Lower leg skin (tissue), 4 donors: ENCODE data around the gene GSE1. TPM values are rescaled to one million over a fixed set of nuclear protein-coding genes. Genes with fewer than 3 reads are reported as not detected.

ENCODE experiments used
- DNase-seq, 2 donors: peaks; one replicate each; pipeline ENCODE4 v3.0.0-alpha.2; 2019; ENCODE audit warnings: low spot score in 2 of 2
- H3K4me3 ChIP-seq: fragments of 200-600 bp; sonication (generic); 2 replicates; pipeline ENCODE4 v1.5.1; 2017; ENCODE audit warnings: mild to moderate bottlenecking, low read depth; ENCODE audit not compliant: poor library complexity, severe bottlenecking
- CTCF ChIP-seq, 3 donors: fragments of 450-650 bp; IDR thresholded peaks; one replicate each; pipeline ENCODE4 v1.5.1; 2016; ENCODE audit warnings: antibody characterized with exemption in 3 of 3, mild to moderate bottlenecking in 3 of 3, moderate library complexity in 2 of 3
- POLR2A ChIP-seq, 2 donors: fragments of 450-650 bp; IDR thresholded peaks; one replicate each; pipeline ENCODE4 v1.6.1; 2016 to 2017; ENCODE audit warnings: antibody characterized with exemption in 2 of 2, mild to moderate bottlenecking in 1 of 2, moderate library complexity in 1 of 2
- WGBS, 2 donors: methylation state at CpG; one replicate each; pipeline ENCODE4 v1.1.5; 2018; 5-methylcytosine and 5-hydroxymethylcytosine counted together
- intact Hi-C: fragments of 100-400 bp; cut with DNase I; formaldehyde crosslinking; loops from one replicate; pipeline ENCODE4 v1.15.0; 2023; ENCODE audit warnings: low total_unique reads
- total RNA-seq, 4 donors: library from RNA; depleted of rRNA; stranded (reverse); fragments of >200 nt; gene quantifications; one replicate each; pipeline ENCODE4 v1.1.0, GENCODE V29; 2016

The GSE1 gene
- total RNA-seq, 4 donors from 2014 or later = 62.9 to 113 (median 69.9) TPM

- no peak for TF ChIP-seq CTCF (IDR thresholded peaks at IDR 0.05)
- TF ChIP-seq POLR2A (IDR thresholded peaks at IDR 0.05) = no peak
- DNase-seq = no peak
- no peak overlapping the region for H3K4me3 ChIP-seq
- intact Hi-C loops = no loop called here
- 54 to 67% methylated on average over 9 to 12 of the region's 13 CpGs for WGBS, 2 donors
Observed at GRCh38 chr16:85640254-85640558, 27.1 kb downstream of the GSE1 start.

- no peak for TF ChIP-seq CTCF (IDR thresholded peaks at IDR 0.05)
- TF ChIP-seq POLR2A (IDR thresholded peaks at IDR 0.05) = no peak
- intact Hi-C loops = no loop called here
- no peak overlapping the region for H3K4me3 ChIP-seq
- no peak for DNase-seq
- 73 to 80% methylated on average over 29 to 31 of the region's 31 CpGs for WGBS, 2 donors
Observed at GRCh38 chr16:85640585-85640984, 27.5 kb downstream of the GSE1 start.

GRCh38 chr16:85641305-85641704 lies 28.2 kb downstream of the GSE1 start:
- TF ChIP-seq CTCF (IDR thresholded peaks at IDR 0.05) (no peak), POLR2A (IDR thresholded peaks at IDR 0.05) (no peak)
- WGBS, 2 donors = 72 to 78% methylated on average over 13 to 24 of the region's 24 CpGs
- no peak for DNase-seq
- intact Hi-C loops = no loop called here
- H3K4me3 ChIP-seq = no peak overlapping the region

- no peak for TF ChIP-seq POLR2A (IDR thresholded peaks at IDR 0.05)
- TF ChIP-seq CTCF (IDR thresholded peaks at IDR 0.05) = no peak
- no peak for DNase-seq
- 31 to 38% methylated on average over 12 of the region's 12 CpGs for WGBS, 2 donors
- no peak overlapping the region for H3K4me3 ChIP-seq
- intact Hi-C loops = no loop called here
Observed at GRCh38 chr16:85641776-85642176, 28.7 kb downstream of the GSE1 start.

- 81 to 90% methylated on average over 25 to 28 of the region's 32 CpGs for WGBS, 2 donors
- no peak overlapping the region for H3K4me3 ChIP-seq
- TF ChIP-seq POLR2A (IDR thresholded peaks at IDR 0.05) (no peak), CTCF (IDR thresholded peaks at IDR 0.05) (no peak)
- intact Hi-C loops = no loop called here
- DNase-seq = no peak
Observed at GRCh38 chr16:85642762-85643358, 29.7 kb downstream of the GSE1 start.

GRCh38 chr16:85643631-85644030 lies 30.5 kb downstream of the GSE1 start:
- intact Hi-C loops = no loop called here
- H3K4me3 ChIP-seq = no peak overlapping the region
- DNase-seq = no peak
- TF ChIP-seq POLR2A (IDR thresholded peaks at IDR 0.05) (no peak), CTCF (IDR thresholded peaks at IDR 0.05) (no peak)
- 53 to 72% methylated on average over 6 to 8 of the region's 8 CpGs for whole genome bisulfite sequencing, 2 donors
